GM12874 (cell line): ENCODE measurements around the gene SLC16A8.

Experiments used
- CTCF ChIP-seq: IDR thresholded peaks from 2 replicates; pipeline ENCODE4 v1.5.1; 2011; ENCODE audit warnings: low read depth, mild to moderate bottlenecking, control low read depth, low read length, moderate library complexity; ENCODE audit not compliant: insufficient read depth

The SLC16A8 gene

GRCh38 chr22:38118182-38118581 lies 34.2 kb upstream of the SLC16A8 start:
- TF ChIP-seq CTCF, result no peak

GRCh38 chr22:38115423-38116205 lies 31.6 kb upstream of the SLC16A8 start:
- no peak for TF ChIP-seq CTCF

DNA sequence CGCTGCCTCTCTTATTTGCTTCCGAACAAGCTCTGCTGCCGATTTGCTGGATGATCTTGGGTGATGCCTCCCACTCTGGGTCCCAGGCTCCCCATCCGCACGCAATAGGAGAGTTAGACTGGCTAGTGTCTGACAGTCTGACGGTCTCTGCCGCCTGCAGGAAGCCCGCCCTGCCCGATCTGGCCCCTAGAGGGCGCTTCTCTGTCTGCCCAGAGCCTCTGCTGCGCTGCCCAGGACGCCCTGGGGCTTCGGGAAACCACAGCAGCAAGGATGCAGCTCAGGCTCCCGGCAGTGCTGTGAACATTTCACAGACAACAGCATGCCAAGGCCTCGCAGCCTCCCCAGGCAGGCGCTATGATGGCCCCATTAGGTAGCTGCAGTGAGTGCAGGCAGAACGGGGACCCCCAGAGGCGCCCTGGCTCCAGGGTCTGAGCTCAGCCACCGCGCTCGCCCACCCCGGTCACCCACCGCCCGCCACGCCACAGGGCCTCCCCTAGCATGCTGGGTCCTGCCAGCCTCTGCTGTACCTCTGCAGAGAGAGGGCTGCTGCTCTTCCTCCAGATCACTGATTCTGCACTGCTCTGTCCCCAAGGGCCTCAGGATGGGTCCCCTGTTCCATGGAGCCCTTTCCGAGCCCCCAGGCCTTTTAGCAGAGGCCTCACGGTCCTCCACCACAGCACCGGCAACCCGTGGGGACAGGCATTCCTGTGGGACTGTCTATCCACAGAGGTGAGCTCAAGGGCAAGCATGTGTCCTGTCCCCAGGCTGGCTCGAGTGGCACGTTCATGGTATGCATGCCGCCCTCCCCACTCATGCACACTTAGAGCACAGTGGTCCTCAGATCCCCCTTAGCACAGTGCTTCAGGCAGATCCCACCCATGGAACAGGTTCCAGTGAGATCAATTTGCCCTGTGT lies 30.8 kb upstream of the SLC16A8 start:
- peak; percentile 97 for TF ChIP-seq CTCF

DNA sequence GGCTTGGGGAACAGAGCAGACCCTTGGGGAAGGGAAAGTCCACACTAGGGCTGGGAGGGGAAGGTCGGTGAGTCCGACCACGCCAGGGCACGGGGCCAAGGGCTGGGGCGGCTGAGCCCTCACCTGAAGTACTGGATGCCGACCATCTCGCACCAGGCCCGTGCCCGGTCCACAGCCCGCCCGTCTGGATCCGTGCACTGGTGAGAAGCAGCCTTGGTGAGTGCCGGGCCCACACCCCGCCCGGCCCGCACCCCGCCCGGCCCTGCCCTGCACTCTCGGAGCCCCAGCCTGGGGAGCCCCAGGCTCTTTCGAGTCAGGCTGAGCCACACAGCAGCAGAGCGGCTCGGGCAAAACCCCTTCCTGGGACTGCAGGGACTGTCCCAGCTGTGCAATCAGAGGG lies 28.4 kb upstream of the SLC16A8 start:
- no peak for TF ChIP-seq CTCF

- no peak for TF ChIP-seq CTCF
Measured at GRCh38 chr22:38111925-38112355, 28.0 kb upstream of the SLC16A8 start.

GRCh38 chr22:38110863-38111852 lies 27.2 kb upstream of the SLC16A8 start:
- no peak for TF ChIP-seq CTCF
